Central memory CD8-positive, alpha-beta T cell (primary cell): ENCODE data around the gene CTNNA3.

Source experiments
- ATAC-seq: fragments of 150-1000 bp; cut with Tn5 transposase; replicated peaks from 2 replicates; pipeline ENCODE4 v1.10.0; 2022; ENCODE audit warnings: mild to moderate bottlenecking, moderate FRiP score, moderate number of reproducible peaks; ENCODE audit not compliant: poor library complexity, severe bottlenecking; ENCODE audit errors: extremely low read depth
- DNase-seq, 2 donors: peaks; one replicate each; pipeline ENCODE4 v3.0.0; 2021; ENCODE audit warnings: low spot score in 2 of 2
- H3K27ac Mint-ChIP-seq: one replicate; pipeline ENCODE4 v1.8.0; 2022; ENCODE audit warnings: low read depth, mild to moderate bottlenecking, moderate library complexity, mixed read lengths
- H3K27me3 Mint-ChIP-seq: one replicate; pipeline ENCODE4 v1.8.0; 2022; ENCODE audit warnings: mixed read lengths
- H3K36me3 Mint-ChIP-seq: one replicate; pipeline ENCODE4 v1.8.0; 2022; ENCODE audit warnings: mild to moderate bottlenecking, moderate library complexity, mixed read lengths; ENCODE audit not compliant: insufficient read depth
- H3K4me1 Mint-ChIP-seq: one replicate; pipeline ENCODE4 v1.8.0; 2022; ENCODE audit warnings: mixed read lengths
- H3K4me3 Mint-ChIP-seq: one replicate; pipeline ENCODE4 v1.8.0; 2022; ENCODE audit warnings: mild to moderate bottlenecking, moderate library complexity, mixed read lengths
- H3K9me3 Mint-ChIP-seq: one replicate; pipeline ENCODE4 v1.8.0; 2022; ENCODE audit warnings: mixed read lengths

The CTNNA3 gene

GRCh38 chr10:65894379-65894778, 1801.6 kb downstream of the CTNNA3 start:
- Mint-ChIP-seq H3K27ac (no peak overlapping the region), H3K36me3 (no peaks in the 10 kb centered on the region)
- DNase-seq: no peak

GRCh38 chr10:65893676-65894075, 1802.3 kb downstream of the CTNNA3 start:
- no peak overlapping the region for H3K4me3 Mint-ChIP-seq
- no peaks in the 10 kb centered on the region for H3K4me1 Mint-ChIP-seq
- no peaks in the 10 kb centered on the region for H3K36me3 Mint-ChIP-seq
- H3K9me3 Mint-ChIP-seq: peaks cover 6% of the 10 kb centered on the region
- no peak for DNase-seq
- no peak overlapping the region for H3K27ac Mint-ChIP-seq
- no peaks in the 10 kb centered on the region for H3K27me3 Mint-ChIP-seq
- ATAC-seq: no peak

More at GRCh38 chr10:65894379-65894778, 1801.6 kb downstream of the CTNNA3 start:
- H3K4me1 Mint-ChIP-seq: no peaks in the 10 kb centered on the region
- H3K4me3 Mint-ChIP-seq: no peak overlapping the region
- ATAC-seq: no peak
- H3K27me3 Mint-ChIP-seq: no peaks in the 10 kb centered on the region
- H3K9me3 Mint-ChIP-seq: peaks cover 6% of the 10 kb centered on the region

- H3K9me3 Mint-ChIP-seq: peaks cover 6% of the 10 kb centered on the region
- DNase-seq: no peak
These were observed 1803.7 kb downstream of the CTNNA3 start for GRCh38 chr10:65892284-65892683.

GRCh38 chr10:65891073-65891981, 1804.7 kb downstream of the CTNNA3 start:
- ATAC-seq (no peak), DNase-seq (no peak)
- H3K27me3 Mint-ChIP-seq: no peaks in the 10 kb centered on the region
- peaks cover 15% of the 10 kb centered on the region for H3K9me3 Mint-ChIP-seq
- H3K36me3 Mint-ChIP-seq: no peaks in the 10 kb centered on the region
- no peak overlapping the region for H3K27ac Mint-ChIP-seq
- no peak overlapping the region for H3K4me3 Mint-ChIP-seq
- no peaks in the 10 kb centered on the region for H3K4me1 Mint-ChIP-seq

More at GRCh38 chr10:65892284-65892683, 1803.7 kb downstream of the CTNNA3 start:
- Mint-ChIP-seq H3K4me1 (no peaks in the 10 kb centered on the region), H3K36me3 (no peaks in the 10 kb centered on the region), H3K27me3 (no peaks in the 10 kb centered on the region), H3K4me3 (no peak overlapping the region), H3K27ac (no peak overlapping the region)
- no peak for ATAC-seq

GRCh38 chr10:65864529-65864928, 1831.5 kb downstream of the CTNNA3 start:
- DNase-seq: no peak
- peaks cover 30% of the 10 kb centered on the region for H3K9me3 Mint-ChIP-seq

GRCh38 chr10:65864036-65864435, 1832.0 kb downstream of the CTNNA3 start:
- Mint-ChIP-seq H3K27ac (no peak overlapping the region), H3K36me3 (no peaks in the 10 kb centered on the region), H3K4me1 (no peaks in the 10 kb centered on the region), H3K27me3 (no peaks in the 10 kb centered on the region), H3K4me3 (no peak overlapping the region), H3K9me3 (peaks cover 30% of the 10 kb centered on the region)
- DNase-seq (no peak), ATAC-seq (no peak)

More at GRCh38 chr10:65864529-65864928, 1831.5 kb downstream of the CTNNA3 start:
- Mint-ChIP-seq H3K4me3 (no peak overlapping the region), H3K36me3 (no peaks in the 10 kb centered on the region), H3K27ac (no peak overlapping the region), H3K4me1 (no peaks in the 10 kb centered on the region), H3K27me3 (no peaks in the 10 kb centered on the region)
- no peak for ATAC-seq
